K562 (cell line): Measurements from ENCODE around the gene BRAF. TPM values are rescaled to one million over a fixed set of nuclear protein-coding genes. Genes with fewer than 3 reads are reported as not detected.

Experiments used
- ATAC-seq: fragments of 200-7000 bp; cut with Tn5 transposase; 3 replicates; pipeline ENCODE4 v1.9.1; 2020; ENCODE audit warnings: moderate library complexity
- BruUV-seq: library from RNA; stranded (reverse); fragments of 400-500 nt; replicated peaks from 2 replicates; lab custom pipeline; 2021; lab: Mats Ljungman, UMichigan
- CTCF ChIA-PET: fragments of 300-600 bp; formaldehyde crosslinking; extraction: SDS; loops from one replicate; lab custom pipeline; 2021; ENCODE audit warnings: low intra/inter-chr PET ratio; lab: Yijun Ruan, JAX
- POLR2A ChIA-PET: fragments of 300-600, 350-650 bp; sonication (Branson Sonifier 250); formaldehyde crosslinking; extraction: SDS; loops from one replicate; lab custom pipeline; 2021; ENCODE audit warnings: antibody characterized with exemption, inconsistent platforms; lab: Yijun Ruan, JAX
- DNase-seq, 4 experiments: peaks; one replicate each; pipeline versions ENCODE4 v3.0.0 to v3.0.0-alpha.2; 2011 to 2018; ENCODE audit warnings: low spot score in 3 of 4, mixed read lengths in 3 of 4; ENCODE audit errors: extremely low read depth in 1 of 4
- FAIRE-seq: peaks from 2 replicates; lab custom pipeline; 2011; peaks lifted over from hg19 to GRCh38; lab: Jason Lieb, UNC
- H2AFZ ChIP-seq: 2 replicates; pipeline ENCODE4 v1.6.0; 2011; ENCODE audit warnings: low read depth, low read length, control low read depth, inconsistent platforms
- H3K27ac ChIP-seq: fragments of 200-600 bp; 3 replicates; pipeline ENCODE4 v1.8.0; 2011; ENCODE audit warnings: low read depth, mild to moderate bottlenecking, control low read depth, inconsistent platforms, low read length, moderate library complexity, mixed read lengths; ENCODE audit errors: extremely low read depth
- H3K27me3 ChIP-seq, 2 experiments: fragments of 300-600 bp in 1 of 2; 2 replicates in 1 of 2; 3 replicates in 1 of 2; pipeline versions ENCODE4 v1.6.0 to v1.8.0; 2011; ENCODE audit warnings: inconsistent platforms in 2 of 2, low read length in 2 of 2, mild to moderate bottlenecking in 1 of 2, mixed read lengths in 1 of 2, moderate library complexity in 1 of 2; ENCODE audit not compliant: control insufficient read depth in 2 of 2, insufficient read depth in 2 of 2
- H3K36me3 ChIP-seq: fragments of 300-600 bp; 3 replicates; pipeline ENCODE4 v1.8.0; 2011; ENCODE audit warnings: mild to moderate bottlenecking, low read length, inconsistent platforms; ENCODE audit not compliant: control insufficient read depth, insufficient read depth
- H3K4me1 ChIP-seq, 2 experiments: fragments of 200-600 bp in 1 of 2; replicated peaks in 1 of 2; 2 replicates in 1 of 2; 3 replicates in 1 of 2; pipeline versions ENCODE4 v1.5.1 to v1.8.0; 2011; ENCODE audit warnings: inconsistent platforms in 2 of 2, low read length in 2 of 2, mild to moderate bottlenecking in 1 of 2, mixed read lengths in 1 of 2, moderate library complexity in 1 of 2; ENCODE audit not compliant: control insufficient read depth in 2 of 2, insufficient read depth in 2 of 2
- H3K4me2 ChIP-seq: 2 replicates; pipeline ENCODE4 v1.6.1; 2011; ENCODE audit warnings: low read length, control low read depth, inconsistent platforms, mixed read lengths; ENCODE audit not compliant: insufficient read depth
- H3K4me3 ChIP-seq: fragments of 200-600 bp; sonication (generic), shearing (Covaris generic); 2 replicates; pipeline ENCODE4 v1.5.1; 2016; ENCODE audit warnings: control low read depth, inconsistent platforms
- H3K79me2 ChIP-seq: fragments of 200-600 bp; 3 replicates; pipeline ENCODE4 v1.8.0; 2011; ENCODE audit warnings: low read length, inconsistent platforms; ENCODE audit not compliant: control insufficient read depth, insufficient read depth
- H3K9ac ChIP-seq, 2 experiments: 2 replicates each; pipeline versions ENCODE4 v1.6.0 to v1.6.1; 2011; ENCODE audit warnings: low read depth in 2 of 2, low read length in 2 of 2, control low read depth in 1 of 2, inconsistent platforms in 1 of 2, mild to moderate bottlenecking in 1 of 2, mixed read lengths in 1 of 2; ENCODE audit not compliant: insufficient read depth in 1 of 2
- H3K9me1 ChIP-seq: one replicate; pipeline ENCODE4 v1.6.0; 2011; ENCODE audit warnings: inconsistent platforms, mild to moderate bottlenecking, low read length, moderate library complexity; ENCODE audit not compliant: control insufficient read depth, insufficient read depth
- H3K9me3 ChIP-seq: replicated peaks from 2 replicates; pipeline ENCODE4 v1.5.1; 2011; ENCODE audit warnings: low read depth, low read length, inconsistent platforms; ENCODE audit not compliant: control insufficient read depth, insufficient read depth
- H4K20me1 ChIP-seq: replicated peaks from 2 replicates; pipeline ENCODE4 v1.6.1; 2011; ENCODE audit warnings: low read length, inconsistent platforms, mixed read lengths; ENCODE audit not compliant: control insufficient read depth, insufficient read depth
- BDP1 ChIP-seq: IDR thresholded peaks from 3 replicates; pipeline ENCODE4 v1.6.1; 2011; ENCODE audit not compliant: insufficient read length, insufficient read depth
- CBFA2T3 ChIP-seq: fragments of 450-650 bp; IDR thresholded peaks from 2 replicates; pipeline ENCODE4 v1.6.1; 2017
- DACH1 ChIP-seq: fragments of 450-650 bp; IDR thresholded peaks from 2 replicates; pipeline ENCODE4 v1.6.1; 2018; ENCODE audit not compliant: partially characterized antibody
- EZH2 ChIP-seq: IDR thresholded peaks from 2 replicates; pipeline ENCODE4 v1.6.1; 2012; ENCODE audit warnings: low read depth, mild to moderate bottlenecking, inconsistent platforms, low read length, borderline replicate concordance
- KDM1A ChIP-seq, 2 experiments: fragments of 450-650 bp; IDR thresholded peaks; 2 replicates each; pipeline ENCODE4 v1.6.1; 2016; ENCODE audit warnings: mild to moderate bottlenecking in 2 of 2
- KDM5B ChIP-seq: fragments of 200-600 bp; sonication (generic); IDR thresholded peaks from 2 replicates; pipeline ENCODE4 v1.6.1; 2012; ENCODE audit warnings: low read depth, mild to moderate bottlenecking, moderate library complexity, low read length, control low read depth, inconsistent platforms; ENCODE audit not compliant: insufficient replicate concordance
- U2AF1 ChIP-seq: fragments of 200-400 bp; formaldehyde crosslinking; optimal IDR thresholded peaks from 2 replicates; pipeline ENCODE3; 2017; ENCODE audit warnings: mild to moderate bottlenecking, low read depth, low read length, moderate library complexity
- ZNF174 ChIP-seq: fragments of 250-450 bp; sonication (Bioruptor Pico); IDR thresholded peaks from 2 replicates; pipeline ENCODE4 v1.4.0; 2020; ENCODE audit warnings: mild to moderate bottlenecking
- ZNF3 ChIP-seq: fragments of 250-450 bp; sonication (Bioruptor Pico); IDR thresholded peaks from 2 replicates; pipeline ENCODE4 v1.5.0; 2021; ENCODE audit warnings: mild to moderate bottlenecking, moderate library complexity
- ZNF384 ChIP-seq: IDR thresholded peaks from 2 replicates; pipeline ENCODE4 v1.6.1; 2012; ENCODE audit warnings: low read depth, low read length, improper control_type of control experiment
- WGBS: fragments of 100-300 bp; shearing (Covaris generic); methylation state at CpG from one replicate; pipeline ENCODE4 v1.1.6; 2016; ENCODE audit warnings: low coverage, mixed read lengths; ENCODE audit not compliant: insufficient coverage; ENCODE audit errors: missing lambda C conversion rate; 5-methylcytosine and 5-hydroxymethylcytosine counted together
- in situ Hi-C: fragments of 300-500 bp; cut with MboI; formaldehyde crosslinking; loops from 4 replicates; pipeline ENCODE4 v1.15.0; 2018; ENCODE audit warnings: inconsistent platforms, mixed read lengths
- intact Hi-C: fragments of 100-400 bp; cut with micrococcal nuclease; formaldehyde crosslinking; loops from 2 replicates; pipeline ENCODE4 v1.14.2; 2022
- polyA plus RNA-seq, 8 experiments: library from polyadenylated mRNA; depleted of rRNA in 4 of 8; stranded (reverse) in 5 of 8; unstranded in 3 of 8; fragments of >200 nt; fragmentation: Nextera tagmentation in 2 of 8; fragmentation: Illumina TruSeq in 1 of 8; extraction: Ambion mirVana in 2 of 8; extraction: Trizol in 1 of 8; gene quantifications; 2 replicates each; pipeline versions ENCODE4 v1.2.1 to v1.2.3, GENCODE V29; 2011 to 2014; ENCODE audit warnings: inconsistent platforms in 1 of 8, missing spikeins in 1 of 8
- total RNA-seq, 7 experiments: library from RNA; depleted of rRNA in 6 of 7; stranded (reverse); fragments of >200 nt in 6 of 7; fragmentation: Illumina TruSeq in 2 of 7; extraction: Trizol in 2 of 7; gene quantifications; 2 replicates each; pipeline versions ENCODE4 v1.2.1 to v1.2.3, GENCODE V29; 2011 to 2021; ENCODE audit warnings: low replicate concordance in 1 of 7

BRAF gene
- total and polyA plus RNA-seq, 9 of the 15 experiments (the other 6 are each of a cell fraction or from before 2014, with no cell fraction given): 3.6 to 38.3 (median 21.9) TPM

GRCh38 chr7:140870003-140870402 is 54.7 kb downstream of the BRAF start (continued):
- TF ChIP-seq KDM5B (no peak), DACH1 (no peak), U2AF1 (no peak)
- TF ChIP-seq, all 486 proteins: peak for 0

GRCh38 chr7:140869430-140869829 is 55.3 kb downstream of the BRAF start:
- CTCF ChIA-PET: no interaction called here
- TF ChIP-seq BDP1 (no peak), CBFA2T3 (peak; percentile 52), ZNF384 (no peak), ZNF174 (no peak), KDM1A (IDR thresholded peaks at IDR 0.05) (peak; percentile 54), ZNF3 (CRISPR knock-in tag) (no peak), EZH2 (no peak)
- TF ChIP-seq, all 486 proteins: peak for 2
- no TSS peak for BruUV-seq
- no peak for ATAC-seq
- Histone ChIP-seq H3K9me3 (no peaks in the 10 kb centered on the region), H3K27ac (no peak overlapping the region), H3K79me2 (peaks cover 80% of the 10 kb centered on the region), H3K9ac (no peak overlapping the region), H3K27me3 (no peaks in the 10 kb centered on the region), H3K4me3 (no peak overlapping the region), H3K4me2 (no peak overlapping the region), H4K20me1 (no peaks in the 10 kb centered on the region), H3K4me1 (no peaks in the 10 kb centered on the region), H2AFZ (no peak overlapping the region), H3K9me1 (no peaks in the 10 kb centered on the region), H3K36me3 (no peaks in the 10 kb centered on the region)
- intact Hi-C loops (no loop called here), in situ Hi-C loops (no loop called here)
- FAIRE-seq: no peak
- WGBS: 92% methylated on average over 8 of the region's 8 CpGs
- DNase-seq: no peak
- POLR2A ChIA-PET: interaction anchor here (0.8 kb wide), 1 partner anchor 10 kb away, joined by 5 read pairs; no protein-coding TSS in a partner anchor
